Subcutaneous adipose tissue (tissue), 4 donors: ENCODE measurements around the gene CORO2A. TPM values are rescaled to one million over a fixed set of nuclear protein-coding genes. Genes with fewer than 3 reads are reported as not detected.

Experiments used
- CTCF ChIP-seq: fragments of 450-650 bp; IDR thresholded peaks from one replicate; pipeline ENCODE4 v1.5.1; 2016; ENCODE audit warnings: low read depth, mild to moderate bottlenecking, control low read depth, antibody characterized with exemption, moderate library complexity
- total RNA-seq, 4 donors: library from RNA; depleted of rRNA; stranded (reverse); fragments of >200 nt; gene quantifications; one replicate each; pipeline ENCODE4 v1.1.0, GENCODE V29; 2016

CORO2A gene
- total RNA-seq, 4 donors from 2014 or later: 0.82 to 10.4 (median 2.0) TPM

GRCh38 chr9:98203153-98203552, 10.7 kb upstream of the CORO2A start:
- TF ChIP-seq CTCF: no peak

- no peak for TF ChIP-seq CTCF
Observed at GRCh38 chr9:98202252-98202651, 9.8 kb upstream of the CORO2A start.

- no peak for TF ChIP-seq CTCF
Observed at GRCh38 chr9:98201749-98202148, 9.3 kb upstream of the CORO2A start.

GRCh38 chr9:98201102-98201501, 8.7 kb upstream of the CORO2A start:
- TF ChIP-seq CTCF: no peak

GRCh38 chr9:98199388-98200033, 7.1 kb upstream of the CORO2A start:
- TF ChIP-seq CTCF: no peak

GRCh38 chr9:98195671-98196070, 3.2 kb upstream of the CORO2A start:
- no peak for TF ChIP-seq CTCF

GRCh38 chr9:98193336-98193944, 1.0 kb upstream of the CORO2A start:
- no peak for TF ChIP-seq CTCF
